Activated CD8-positive, alpha-beta memory T cell treated with anti-CD3 and anti-CD28 coated beads for 36 hours (primary cell): ENCODE results near the gene PSMB9. TPM values are rescaled to one million over a fixed set of nuclear protein-coding genes. Genes with fewer than 3 reads are reported as not detected.

Source experiments
- CTCF ChIA-PET: fragments of 350-600 bp; sonication (Branson Sonifier 250); formaldehyde crosslinking; loops from one replicate; lab custom pipeline; 2021; ENCODE audit warnings: antibody characterized with exemption; lab: Charles Lee
- POLR2A ChIA-PET: fragments of 350-600 bp; sonication (Branson Sonifier 250); formaldehyde crosslinking; loops from one replicate; lab custom pipeline; 2021; ENCODE audit warnings: antibody characterized with exemption; lab: Charles Lee
- total RNA-seq, 2 experiments: library from RNA; stranded (reverse); gene quantifications; one replicate each; pipeline ENCODE4 v1.2.3, GENCODE V29; 2021

The PSMB9 gene
- total RNA-seq, 2 experiments from 2014 or later, result 206 to 207 TPM

DNA sequence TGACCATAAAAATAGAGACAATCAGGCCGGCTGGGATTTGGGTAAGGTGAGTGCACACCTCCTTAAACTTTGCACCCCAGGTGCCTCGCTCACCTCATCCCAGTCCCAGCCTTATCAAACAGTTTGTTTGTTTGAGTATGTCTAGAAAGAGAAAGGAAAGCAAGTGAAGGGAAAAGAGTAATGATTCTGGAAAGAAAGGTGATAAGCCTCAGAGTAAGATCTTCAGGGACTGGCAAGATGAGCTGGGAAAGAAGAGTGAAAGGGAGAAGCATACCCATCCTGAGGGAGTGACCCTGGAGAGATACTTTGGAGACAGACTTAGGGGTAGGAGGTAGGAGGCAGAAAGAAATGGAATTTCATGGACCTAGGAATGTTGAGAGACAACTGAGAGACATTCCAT is 17.1 kb upstream of the PSMB9 start:
- CTCF ChIA-PET, result interaction anchor here (1.1 to 10.6 kb wide), 4 partner anchors 9 to 116 kb away, joined by 3 to 146 read pairs (median 9); partner anchors contain the start of genes HLA-DMA, PSMB9 and TAP1
- POLR2A ChIA-PET, result interaction anchor here (2.4 kb wide), 1 partner anchor 14 kb away, joined by 11 read pairs; no protein-coding TSS in a partner anchor

- POLR2A ChIA-PET, result interaction anchor here (0.6 to 3.3 kb wide), 13 partner anchors 8 to 1100 kb away, joined by 3 to 75 read pairs (median 4); partner anchors contain the start of genes BRD2, PSMB9 and TAP1
- CTCF ChIA-PET, result interaction anchor here (1.0 to 10.6 kb wide), 16 partner anchors 10 to 147 kb away, joined by 3 to 146 read pairs (median 8); partner anchors contain the start of genes BRD2, HLA-DMA, PSMB9 and TAP1
Measured at GRCh38 chr6:32837651-32838113, 16.3 kb upstream of the PSMB9 start.

GRCh38 chr6:32838114-32838958 is 15.7 kb upstream of the PSMB9 start, which contains the start of gene TAP2:
Gene TAP2 (minus strand): TSS chr6:32838739. CDS start chr6:32838233, 506 bp downstream.
- ChIA-PET CTCF (interaction anchor here (0.6 to 10.6 kb wide), 32 partner anchors 9 to 597 kb away, joined by 3 to 146 read pairs (median 4); partner anchors contain the start of genes BRD2, HLA-DMA, PSMB9 and TAP1), POLR2A (interaction anchor here (0.6 to 3.3 kb wide), 14 partner anchors 8 to 995 kb away, joined by 3 to 75 read pairs (median 4); partner anchors contain the start of genes BRD2, HLA-DMA, PSMB9 and TAP1)

DNA sequence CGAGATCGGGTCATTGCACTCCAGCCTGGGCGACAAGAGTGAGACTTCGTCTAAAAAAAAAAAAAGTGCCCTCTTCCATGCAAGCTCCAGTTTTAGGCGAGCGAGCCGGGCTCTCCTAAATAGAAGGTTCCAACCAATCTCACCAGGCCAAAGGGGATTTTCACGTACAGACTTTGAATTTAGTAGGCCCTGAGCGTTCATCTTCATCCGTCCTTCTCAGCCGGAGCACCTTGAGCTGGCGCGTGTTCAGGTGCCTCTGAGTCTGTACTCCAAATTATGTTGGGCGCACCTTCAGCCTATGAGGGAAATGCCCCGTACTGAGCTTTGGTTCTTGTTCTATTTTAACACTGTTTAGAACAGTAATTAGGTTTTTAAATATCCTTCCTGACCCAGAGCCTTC is 14.6 kb upstream of the PSMB9 start:
- ChIA-PET POLR2A (interaction anchor here (1.7 to 3.3 kb wide), 5 partner anchors 12 to 132 kb away, joined by 4 to 75 read pairs (median 17); partner anchors contain the start of genes PSMB9 and TAP1), CTCF (interaction anchor here (0.7 to 10.6 kb wide), 14 partner anchors 8 to 350 kb away, joined by 3 to 146 read pairs (median 13); partner anchors contain the start of genes HLA-DMA, PSMB9 and TAP1)

GRCh38 chr6:32840604-32841246 is 13.3 kb upstream of the PSMB9 start:
- ChIA-PET CTCF (interaction anchor here (1.3 to 10.6 kb wide), 3 partner anchors 14 to 27 kb away, joined by 3 to 146 read pairs (median 15); partner anchors contain the start of genes PSMB9 and TAP1), POLR2A (interaction anchor here (0.6 to 3.3 kb wide), 7 partner anchors 13 to 137 kb away, joined by 3 to 75 read pairs (median 3); partner anchors contain the start of genes PSMB9 and TAP1)

DNA sequence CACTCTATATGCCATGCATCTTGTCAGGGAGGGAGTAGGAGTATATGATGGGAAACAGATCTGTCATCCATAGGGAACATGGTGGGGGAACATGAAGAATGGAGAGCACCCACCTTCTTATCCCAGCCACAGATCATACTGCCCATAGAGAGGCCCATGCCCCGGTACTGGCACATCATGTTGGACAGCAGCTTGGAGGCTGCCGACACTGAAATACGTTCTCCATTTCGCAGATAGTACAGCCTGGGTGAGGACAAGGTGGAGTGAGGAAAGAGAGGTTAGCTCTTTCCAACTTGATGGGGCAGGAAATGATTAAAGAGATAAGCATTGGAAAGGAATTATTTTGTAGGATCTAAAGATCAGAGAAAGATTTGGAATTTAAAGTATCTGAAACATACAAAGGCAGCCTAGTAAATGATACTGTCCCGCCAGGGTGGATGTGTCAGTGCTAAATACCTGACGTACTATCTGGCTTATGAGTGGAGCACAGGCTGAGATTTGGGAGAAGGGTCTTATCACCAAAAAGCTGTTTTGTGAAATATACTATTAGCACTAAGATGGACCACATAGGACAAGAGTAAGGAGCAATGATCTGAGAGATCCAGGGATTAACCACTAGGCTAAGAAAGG is 11.9 kb upstream of the PSMB9 start:
- POLR2A ChIA-PET, result interaction anchor here (0.5 to 2.4 kb wide), 7 partner anchors 12 to 1982 kb away, joined by 3 to 15 read pairs (median 5); partner anchors contain the start of genes PSMB9 and TAP1
- CTCF ChIA-PET, result interaction anchor here (1.0 to 10.6 kb wide), 3 partner anchors 9 to 26 kb away, joined by 3 to 146 read pairs (median 15); partner anchors contain the start of genes PSMB9 and TAP1

DNA sequence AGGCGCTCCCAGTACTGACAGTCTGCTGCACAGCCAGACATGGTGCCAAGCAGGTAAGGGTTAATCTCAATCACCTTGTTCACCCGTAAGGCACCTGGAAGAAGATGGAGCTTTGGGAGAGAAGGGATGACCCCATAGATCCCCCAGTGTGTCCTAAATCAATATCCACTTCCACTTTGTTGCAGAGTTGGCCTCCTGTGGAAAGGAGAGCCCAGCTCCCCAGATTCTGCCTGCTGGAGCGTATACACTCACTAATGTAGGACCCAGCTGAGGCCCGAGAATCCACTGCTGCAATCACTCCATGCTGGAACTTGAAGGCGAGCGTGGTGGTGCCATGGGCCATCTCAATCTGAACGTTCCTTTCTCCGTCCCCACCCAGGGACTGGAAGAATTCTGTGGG is 11.3 kb upstream of the PSMB9 start:
- ChIA-PET POLR2A (interaction anchor here (2.4 kb wide), 2 partner anchors 11 to 129 kb away, joined by 8 to 15 read pairs; partner anchors contain the start of genes PSMB9 and TAP1), CTCF (interaction anchor here (1.0 to 10.6 kb wide), 3 partner anchors 9 to 25 kb away, joined by 3 to 146 read pairs (median 15); partner anchors contain the start of genes PSMB9 and TAP1)

- ChIA-PET POLR2A (interaction anchor here (1.2 to 3.5 kb wide), 4 partner anchors 11 to 128 kb away, joined by 3 to 67 read pairs (median 22); partner anchors contain the start of genes PSMB9 and TAP1), CTCF (interaction anchor here (1.0 to 10.6 kb wide), 5 partner anchors 11 to 128 kb away, joined by 3 to 146 read pairs (median 15); partner anchors contain the start of genes PSMB9 and TAP1)
Measured at GRCh38 chr6:32843331-32843978, 10.5 kb upstream of the PSMB9 start.

DNA sequence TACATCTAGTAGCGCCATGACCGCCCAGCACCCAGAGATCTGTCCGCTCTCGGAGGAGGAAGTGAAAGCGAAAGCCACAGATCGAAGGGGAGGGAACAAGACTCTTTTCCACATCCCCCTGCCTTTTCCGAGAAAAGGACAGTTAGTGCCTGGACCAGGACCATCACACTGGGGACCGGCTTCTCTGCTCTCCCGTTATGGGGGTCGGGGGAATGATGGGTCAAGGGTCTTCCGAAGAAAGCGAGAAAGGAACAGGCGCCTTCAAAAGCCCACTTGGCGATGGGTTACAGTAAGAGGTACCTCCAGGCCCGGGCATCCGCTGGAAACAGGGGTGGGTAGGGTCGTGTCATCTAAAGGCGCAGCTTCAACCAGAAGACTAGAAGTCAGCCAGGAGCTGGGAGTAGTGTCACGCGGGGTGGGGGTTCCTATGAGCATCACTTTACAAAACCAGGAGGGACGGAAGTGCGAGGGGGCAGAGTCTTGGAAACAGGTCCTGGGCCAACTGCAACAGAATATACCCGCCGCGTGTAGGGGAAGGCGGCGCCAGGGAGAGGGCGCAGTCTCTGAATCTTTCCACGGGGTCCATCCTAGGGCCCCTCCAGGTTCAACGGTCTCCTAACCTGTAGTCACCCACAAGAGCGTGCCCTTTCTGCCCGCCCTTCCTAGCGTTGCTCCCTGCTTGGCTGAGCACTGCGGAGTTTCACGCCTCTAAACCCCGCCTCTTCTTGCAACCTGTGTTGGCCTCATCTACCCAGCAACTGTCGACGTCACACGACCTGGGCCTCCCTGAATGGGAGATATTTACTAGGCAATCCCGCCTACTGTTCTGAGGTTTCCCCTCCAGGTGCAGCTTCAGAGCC is 9.8 kb upstream of the PSMB9 start, which contains the start of gene PSMB8:
Gene PSMB8 (minus strand): TSS at position 69 of the 860 bp plus-strand sequence. CDS start 51 bp downstream, at position 18.
- POLR2A ChIA-PET, result interaction anchor here (0.7 to 3.5 kb wide), 7 partner anchors 10 to 481 kb away, joined by 3 to 67 read pairs (median 8); partner anchors contain the start of genes PSMB9 and TAP1
- CTCF ChIA-PET, result interaction anchor here (1.0 to 10.6 kb wide), 7 partner anchors 10 to 127 kb away, joined by 3 to 146 read pairs (median 6); partner anchors contain the start of genes PSMB9 and TAP1

- POLR2A ChIA-PET, result interaction anchor here (0.6 to 3.5 kb wide), 8 partner anchors 10 to 480 kb away, joined by 3 to 67 read pairs (median 6); partner anchors contain the start of genes PSMB9 and TAP1
- CTCF ChIA-PET, result interaction anchor here (1.0 to 10.6 kb wide), 9 partner anchors 10 to 127 kb away, joined by 3 to 146 read pairs (median 6); partner anchors contain the start of genes PSMB9 and TAP1
Measured at GRCh38 chr6:32844839-32845383, 9.1 kb upstream of the PSMB9 start.

DNA sequence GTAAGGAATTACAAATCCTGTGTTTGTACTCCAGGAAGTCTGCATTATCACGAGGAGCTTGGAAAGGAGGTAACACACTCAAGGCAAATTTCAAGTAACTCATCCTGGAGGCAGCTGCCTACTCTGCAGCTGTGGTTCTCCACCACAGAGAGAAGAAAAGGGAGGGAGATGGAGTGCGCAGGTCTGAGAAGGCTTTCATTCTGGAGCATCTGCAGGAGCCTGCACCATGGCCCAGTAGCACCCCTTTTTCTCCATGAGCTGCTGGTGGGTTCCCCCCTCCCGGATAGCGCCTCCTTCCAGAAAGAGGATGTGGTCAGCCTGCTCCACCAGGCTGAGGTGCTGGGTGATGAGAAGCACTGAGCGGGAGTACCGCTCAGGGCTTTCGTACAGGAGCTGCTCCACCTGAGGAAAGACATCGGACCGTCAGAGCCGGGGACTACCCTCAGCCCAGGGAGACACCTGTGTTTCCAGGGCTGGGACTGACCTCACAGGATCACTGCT is 8.6 kb upstream of the PSMB9 start:
- CTCF ChIA-PET, result interaction anchor here (1.1 to 10.6 kb wide), 8 partner anchors 9 to 126 kb away, joined by 3 to 146 read pairs (median 6); partner anchors contain the start of genes PSMB9 and TAP1

GRCh38 chr6:32847004-32847403 is 7.0 kb upstream of the PSMB9 start:
- ChIA-PET POLR2A (interaction anchor here (3.5 kb wide), 1 partner anchor 8 kb away, joined by 67 read pairs; the partner anchor contains the start of genes PSMB9 and TAP1), CTCF (interaction anchor here (0.6 to 10.6 kb wide), 4 partner anchors 8 to 1290 kb away, joined by 3 to 146 read pairs (median 6); partner anchors contain the start of genes PSMB9, TAP1 and TAP2)

More for the DNA sequence above, 8.6 kb upstream of the PSMB9 start:
- POLR2A ChIA-PET, result interaction anchor here (0.6 to 3.5 kb wide), 7 partner anchors 7 to 327 kb away, joined by 3 to 67 read pairs (median 8); partner anchors contain the start of genes PSMB9, TAP1 and TAP2

- CTCF ChIA-PET, result interaction anchor here (0.6 to 1.9 kb wide), 2 partner anchors 9 to 1291 kb away, joined by 3 to 7 read pairs; partner anchors contain the start of gene TAP2
- POLR2A ChIA-PET, result no interaction called here
Measured at GRCh38 chr6:32847795-32848194, 6.2 kb upstream of the PSMB9 start.

DNA sequence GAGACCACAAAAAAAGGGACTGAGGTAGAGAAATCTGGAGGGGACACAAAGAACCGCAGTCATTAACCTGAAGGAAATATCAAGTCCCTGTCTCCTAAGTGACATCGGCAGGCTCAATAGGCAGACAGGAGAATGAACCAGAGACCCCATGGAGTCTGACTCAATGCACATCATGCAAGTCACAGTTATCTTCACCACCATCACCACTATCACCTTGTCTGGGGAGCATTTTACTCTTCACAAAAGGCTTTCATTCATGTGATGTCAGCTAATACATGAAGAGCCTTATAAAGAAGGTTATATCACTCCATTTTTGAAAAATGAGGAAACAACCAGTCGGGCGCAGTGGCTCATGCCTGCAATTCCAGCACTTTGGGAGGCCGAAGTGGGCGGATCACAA is 4.9 kb upstream of the PSMB9 start:
- POLR2A ChIA-PET, result interaction anchor here (0.7 kb wide), 1 partner anchor 123 kb away, joined by 4 read pairs; no protein-coding TSS in a partner anchor
- CTCF ChIA-PET, result interaction anchor here (3.6 kb wide), 1 partner anchor 10 kb away, joined by 39 read pairs; the partner anchor contains the start of gene TAP2
